PFSK-1 (cell line): ENCODE measurements around the gene RGS7BP.

ENCODE experiments used
- FOXP2 ChIP-seq: optimal IDR thresholded peaks from 2 replicates; pipeline ENCODE3; 2011; ENCODE audit warnings: borderline replicate concordance, control low read depth, inconsistent platforms; ENCODE audit not compliant: insufficient read depth; ENCODE audit errors: extremely low read length, extremely low read depth
- POLR2AphosphoS5 ChIP-seq: IDR thresholded peaks from 2 replicates; pipeline ENCODE4 v1.6.1; 2012; ENCODE audit warnings: low read depth, mild to moderate bottlenecking, control low read depth, low read length, moderate library complexity
- SIN3A ChIP-seq: IDR thresholded peaks from 2 replicates; pipeline ENCODE4 v1.6.1; 2012; ENCODE audit warnings: mild to moderate bottlenecking, low read length, moderate library complexity, borderline replicate concordance; ENCODE audit not compliant: insufficient read depth
- TAF1 ChIP-seq: IDR thresholded peaks from 2 replicates; pipeline ENCODE4 v1.6.1; 2012; ENCODE audit warnings: low read length, control low read depth, borderline replicate concordance; ENCODE audit not compliant: insufficient read depth
- TF ChIP-seq, protein P1 (sequence below), 2 experiments: IDR thresholded peaks; 2 replicates each; pipeline versions ENCODE4 v1.6.1 to v1.8.0; 2011 to 2012; ENCODE audit warnings: low read depth in 2 of 2, low read length in 2 of 2, control low read depth in 1 of 2, inconsistent platforms in 1 of 2, mild to moderate bottlenecking in 1 of 2, moderate library complexity in 1 of 2; ENCODE audit not compliant: insufficient read depth in 1 of 2

RGS7BP gene

DNA sequence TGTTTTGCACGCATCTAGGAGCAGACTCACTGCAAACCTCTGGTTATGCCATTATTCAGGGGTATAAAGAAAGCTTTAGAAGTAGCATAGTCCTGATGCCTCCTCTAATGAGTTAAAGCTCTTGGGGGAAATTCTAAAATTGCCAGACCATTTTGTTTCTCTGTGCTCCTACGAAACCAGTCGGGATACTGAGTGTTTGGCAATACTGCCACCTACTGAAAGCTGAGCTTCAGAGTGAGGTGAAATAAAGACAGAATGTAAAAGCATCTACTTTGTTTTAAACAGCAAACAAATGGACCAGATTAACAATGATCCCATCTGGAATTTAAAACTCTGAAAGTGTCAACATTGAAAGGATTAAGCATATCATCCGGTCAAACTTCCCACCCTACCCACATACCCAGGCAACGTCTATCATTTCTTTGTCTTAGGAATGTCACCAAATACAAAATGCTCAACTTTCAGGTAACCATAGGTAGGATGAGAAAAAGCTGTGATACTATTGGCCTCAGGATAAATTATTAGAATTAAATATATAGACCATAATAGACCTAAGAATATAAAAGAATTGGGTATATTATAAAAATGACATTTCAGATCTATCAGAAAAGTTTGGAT lies 106.6 kb downstream of the RGS7BP start:
- TF ChIP-seq TAF1 (no peak), SIN3A (no peak), FOXP2 (no peak), POLR2AphosphoS5 (no peak)
- TF ChIP-seq, protein P1, sequence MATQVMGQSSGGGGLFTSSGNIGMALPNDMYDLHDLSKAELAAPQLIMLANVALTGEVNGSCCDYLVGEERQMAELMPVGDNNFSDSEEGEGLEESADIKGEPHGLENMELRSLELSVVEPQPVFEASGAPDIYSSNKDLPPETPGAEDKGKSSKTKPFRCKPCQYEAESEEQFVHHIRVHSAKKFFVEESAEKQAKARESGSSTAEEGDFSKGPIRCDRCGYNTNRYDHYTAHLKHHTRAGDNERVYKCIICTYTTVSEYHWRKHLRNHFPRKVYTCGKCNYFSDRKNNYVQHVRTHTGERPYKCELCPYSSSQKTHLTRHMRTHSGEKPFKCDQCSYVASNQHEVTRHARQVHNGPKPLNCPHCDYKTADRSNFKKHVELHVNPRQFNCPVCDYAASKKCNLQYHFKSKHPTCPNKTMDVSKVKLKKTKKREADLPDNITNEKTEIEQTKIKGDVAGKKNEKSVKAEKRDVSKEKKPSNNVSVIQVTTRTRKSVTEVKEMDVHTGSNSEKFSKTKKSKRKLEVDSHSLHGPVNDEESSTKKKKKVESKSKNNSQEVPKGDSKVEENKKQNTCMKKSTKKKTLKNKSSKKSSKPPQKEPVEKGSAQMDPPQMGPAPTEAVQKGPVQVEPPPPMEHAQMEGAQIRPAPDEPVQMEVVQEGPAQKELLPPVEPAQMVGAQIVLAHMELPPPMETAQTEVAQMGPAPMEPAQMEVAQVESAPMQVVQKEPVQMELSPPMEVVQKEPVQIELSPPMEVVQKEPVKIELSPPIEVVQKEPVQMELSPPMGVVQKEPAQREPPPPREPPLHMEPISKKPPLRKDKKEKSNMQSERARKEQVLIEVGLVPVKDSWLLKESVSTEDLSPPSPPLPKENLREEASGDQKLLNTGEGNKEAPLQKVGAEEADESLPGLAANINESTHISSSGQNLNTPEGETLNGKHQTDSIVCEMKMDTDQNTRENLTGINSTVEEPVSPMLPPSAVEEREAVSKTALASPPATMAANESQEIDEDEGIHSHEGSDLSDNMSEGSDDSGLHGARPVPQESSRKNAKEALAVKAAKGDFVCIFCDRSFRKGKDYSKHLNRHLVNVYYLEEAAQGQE (IDR thresholded peaks at IDR 0.05; ENCODE audit: insufficient read depth in 1 of 2, low read depth in 2 of 2, low read length in 2 of 2): no peak

DNA sequence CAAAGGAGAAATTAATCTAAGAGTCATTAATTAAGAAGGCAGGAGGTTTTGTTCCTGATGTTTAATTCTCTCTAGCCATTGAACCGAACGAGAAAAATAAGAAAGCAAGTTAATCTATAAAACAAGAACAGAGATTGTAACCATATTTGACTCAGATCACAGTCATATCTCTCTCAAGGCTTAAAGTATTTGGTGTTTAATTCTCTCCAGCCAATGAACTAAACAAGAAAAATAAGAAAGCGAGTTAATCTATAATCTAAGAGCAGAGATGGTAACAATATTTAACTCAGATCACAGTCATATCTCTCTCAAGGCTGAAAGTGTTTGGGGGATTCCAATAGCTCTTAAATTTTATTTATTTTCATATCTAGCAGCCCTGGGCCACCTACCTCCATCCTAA lies 110.1 kb downstream of the RGS7BP start:
- TF ChIP-seq POLR2AphosphoS5: no peak
- TF ChIP-seq, protein P1 (IDR thresholded peaks at IDR 0.05; ENCODE audit: insufficient read depth in 1 of 2, low read depth in 2 of 2, low read length in 2 of 2): no peak
- no peak for TF ChIP-seq SIN3A
- TF ChIP-seq TAF1: no peak
- TF ChIP-seq FOXP2: no peak

DNA sequence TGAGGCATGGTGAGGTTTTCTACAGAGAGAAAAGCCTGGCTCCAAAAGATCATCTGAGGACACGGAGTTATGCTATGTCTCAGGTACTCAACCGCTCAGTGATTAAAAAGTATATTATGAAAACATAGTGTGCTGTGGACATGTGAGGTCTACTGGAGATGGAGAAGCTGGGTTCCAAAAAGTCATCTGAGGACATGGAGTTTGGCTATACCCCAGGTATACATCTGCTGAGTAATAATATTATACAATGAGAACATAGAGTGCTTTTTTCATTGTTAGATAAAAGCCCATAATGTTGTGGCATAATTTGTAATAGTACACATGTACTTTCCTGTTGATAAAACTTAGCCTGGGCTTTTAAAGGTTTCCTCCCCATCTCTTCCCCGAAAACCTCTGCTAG lies 113.8 kb downstream of the RGS7BP start:
- no peak for TF ChIP-seq TAF1
- TF ChIP-seq, protein P1 (IDR thresholded peaks at IDR 0.05; ENCODE audit: insufficient read depth in 1 of 2, low read depth in 2 of 2, low read length in 2 of 2): no peak
- TF ChIP-seq SIN3A: no peak
- TF ChIP-seq FOXP2: no peak
- no peak for TF ChIP-seq POLR2AphosphoS5

DNA sequence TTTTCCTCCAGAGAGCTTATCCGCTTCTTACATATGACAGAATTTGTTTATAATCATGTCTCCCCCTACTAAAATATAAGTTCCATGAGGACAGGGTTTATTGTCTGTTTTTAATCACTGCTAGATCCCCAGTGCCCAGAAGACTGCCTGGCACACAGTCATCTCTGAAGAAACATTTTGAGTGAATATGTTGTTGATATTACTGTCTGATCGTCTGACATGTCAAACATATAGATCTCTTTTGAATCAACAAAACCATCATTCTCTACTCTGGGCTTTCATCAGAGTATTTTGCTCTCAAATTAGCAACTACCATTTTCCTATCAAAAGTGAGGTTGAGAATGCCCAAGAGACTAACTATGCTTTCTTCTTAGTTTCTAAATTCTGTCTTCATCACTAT lies 117.2 kb downstream of the RGS7BP start:
- TF ChIP-seq FOXP2 (no peak), POLR2AphosphoS5 (no peak), TAF1 (no peak)
- TF ChIP-seq, protein P1 (IDR thresholded peaks at IDR 0.05; ENCODE audit: insufficient read depth in 1 of 2, low read depth in 2 of 2, low read length in 2 of 2): no peak

DNA sequence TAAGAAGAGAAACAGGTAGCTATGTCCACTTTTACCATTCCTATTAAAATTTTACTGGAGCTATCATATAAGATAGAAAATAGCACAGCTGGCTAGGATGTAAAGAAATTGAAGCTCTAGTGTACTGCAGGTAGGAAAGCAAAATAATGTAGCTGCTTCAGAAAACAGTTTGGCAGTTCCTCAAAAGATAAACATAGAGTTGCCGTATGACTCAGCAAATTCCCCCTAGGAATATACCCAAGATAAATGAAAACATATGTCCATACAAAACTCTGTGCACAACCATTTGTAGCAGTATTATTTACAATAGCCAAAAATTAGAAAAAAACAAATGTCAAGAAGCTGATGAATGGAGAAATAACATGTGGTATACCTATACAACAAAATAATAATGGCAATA lies 119.9 kb downstream of the RGS7BP start:
- TF ChIP-seq SIN3A (no peak), TAF1 (no peak), POLR2AphosphoS5 (no peak), FOXP2 (no peak)
- TF ChIP-seq, protein P1 (IDR thresholded peaks at IDR 0.05; ENCODE audit: insufficient read depth in 1 of 2, low read depth in 2 of 2, low read length in 2 of 2): no peak
